Lung microvascular endothelial cell (primary cell): ENCODE measurements around the gene TMEM271. TPM values are rescaled to one million over a fixed set of nuclear protein-coding genes. Genes with fewer than 3 reads are reported as not detected.

Experiments
- DNase-seq, 2 donors: peaks; one replicate each; pipeline versions ENCODE4 v3.0.0 to v3.0.0-alpha.2; 2010; ENCODE audit warnings: low read depth in 2 of 2
- total RNA-seq: library from RNA; depleted of rRNA; stranded (reverse); fragments of >200 nt; gene quantifications from 2 replicates; pipeline ENCODE4 v1.2.1, GENCODE V29; 2014

Gene TMEM271
- total RNA-seq, 1 donor from 2014 or later: not detected

GRCh38 chr4:579543-580175 is 3.6 kb upstream of the TMEM271 start:
- DNase-seq: no peak

GRCh38 chr4:578451-579443 is 2.7 kb upstream of the TMEM271 start:
- DNase-seq: no peak

GRCh38 chr4:577499-578450 is 1.7 kb upstream of the TMEM271 start:
- no peak for DNase-seq

- no peak for DNase-seq
Measured at GRCh38 chr4:576991-577498, 950 bp upstream of the TMEM271 start.

- DNase-seq: peak; percentile 49 to 79
Measured at GRCh38 chr4:575281-576141, 584 bp downstream of the TMEM271 start.

- no peak for DNase-seq
Measured at GRCh38 chr4:574346-575161, 1.5 kb downstream of the TMEM271 start.

- DNase-seq: no peak
Measured at GRCh38 chr4:573122-573892, 2.8 kb downstream of the TMEM271 start.

- no peak for DNase-seq
Measured at GRCh38 chr4:572594-572993, 3.5 kb downstream of the TMEM271 start.

GRCh38 chr4:571838-572572 is 4.1 kb downstream of the TMEM271 start:
- DNase-seq: no peak

- DNase-seq: no peak
Measured at GRCh38 chr4:570754-571153, 5.3 kb downstream of the TMEM271 start.

- no peak for DNase-seq
Measured at GRCh38 chr4:569958-570667, 6.0 kb downstream of the TMEM271 start.

- DNase-seq: no peak
Measured at GRCh38 chr4:568962-569361, 7.1 kb downstream of the TMEM271 start.

- no peak for DNase-seq
Measured at GRCh38 chr4:568351-568652, 7.8 kb downstream of the TMEM271 start.

- DNase-seq: no peak
Measured at GRCh38 chr4:567457-568350, 8.4 kb downstream of the TMEM271 start.

- DNase-seq: peak in 1 of 2 donors; percentile 13
Measured at GRCh38 chr4:566508-567295, 9.4 kb downstream of the TMEM271 start.

GRCh38 chr4:566035-566434 is 10.1 kb downstream of the TMEM271 start:
- no peak for DNase-seq
